ENCODE results near the gene SFTA2.

DNA sequence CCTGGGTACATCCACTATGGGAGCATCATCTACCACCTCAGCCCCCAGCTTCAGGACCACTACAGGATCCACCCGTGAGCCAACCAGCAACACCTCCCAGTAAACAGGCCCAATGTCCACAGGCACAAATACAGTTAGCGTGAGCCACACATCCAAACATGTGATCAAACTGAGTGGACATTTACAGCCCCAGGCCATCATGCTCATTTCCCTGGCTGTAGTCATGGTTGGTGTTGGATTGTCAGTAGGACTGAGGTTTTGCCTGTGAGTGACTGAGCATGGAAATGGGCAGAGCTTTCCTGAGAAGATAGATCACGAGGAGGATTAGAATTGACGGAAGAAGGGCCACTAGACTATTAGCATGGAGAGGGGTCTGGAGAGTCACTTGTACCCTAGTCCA, 40.8 kb upstream of the SFTA2 start:
- TF ChIP-seq POLR2A (IDR thresholded peaks at IDR 0.05; ENCODE audit: low read depth, low read length) (no peak), POLR2AphosphoS5 (IDR thresholded peaks at IDR 0.05; ENCODE audit: low read depth, low read length) (no peak)

Measured in GM12892 (cell line).